Testis (tissue), 3 donors: ENCODE data around the gene PCBP3. TPM values are rescaled to one million over a fixed set of nuclear protein-coding genes. Genes with fewer than 3 reads are reported as not detected.

Experiments
- DNase-seq: peaks from one replicate; pipeline ENCODE4 v3.0.0-alpha.2; 2019
- H3K27ac ChIP-seq, 2 donors: fragments of 200-600 bp; sonication (generic); one replicate each; pipeline ENCODE4 v1.5.1; 2019
- H3K27me3 ChIP-seq: fragments of 200-600 bp; sonication (generic); one replicate; pipeline ENCODE4 v1.5.1; 2019
- H3K36me3 ChIP-seq: fragments of 200-600 bp; sonication (generic); one replicate; pipeline ENCODE4 v1.5.1; 2017; ENCODE audit warnings: low read depth; ENCODE audit errors: missing control alignments
- H3K4me1 ChIP-seq: fragments of 200-600 bp; sonication (generic); one replicate; pipeline ENCODE4 v1.5.1; 2019
- H3K4me3 ChIP-seq, 2 donors: fragments of 200-600 bp; sonication (generic); one replicate each; pipeline ENCODE4 v1.5.1; 2017 to 2019
- H3K9me3 ChIP-seq: fragments of 200-600 bp; sonication (generic); one replicate; pipeline ENCODE4 v1.5.1; 2017
- POLR2A ChIP-seq: fragments of 450-650 bp; IDR thresholded peaks from one replicate; pipeline ENCODE4 v1.6.1; 2017; ENCODE audit warnings: antibody characterized with exemption, mild to moderate bottlenecking, moderate library complexity
- WGBS, 2 donors: methylation state at CpG; one replicate each; pipeline ENCODE4 v1.1.5; 2018; 5-methylcytosine and 5-hydroxymethylcytosine counted together
- intact Hi-C: fragments of 100-400 bp; cut with DNase I; formaldehyde crosslinking; loops from one replicate; pipeline ENCODE4 v1.15.1; 2023; ENCODE audit warnings: low total_unique reads
- polyA plus RNA-seq: library from polyadenylated mRNA; stranded (reverse); fragments of 350-450 nt; fragmentation: Illumina TruSeq; extraction: RNeasy Lipid Tissue Mini Kit (QIAGEN cat#74804); gene quantifications from one replicate; pipeline ENCODE4 v1.2.3, GENCODE V29; 2014; ENCODE audit warnings: low read depth, low replicate concordance; ENCODE audit not compliant: insufficient read depth
- total RNA-seq, 2 donors: library from RNA; depleted of rRNA; stranded (reverse); fragments of >200 nt; gene quantifications; one replicate each; pipeline ENCODE4 v1.2.3, GENCODE V29; 2016
- TF ChIP-seq, protein P1 (sequence below), 3 experiments: fragments of 450-650 bp in 2 of 3; fragments of 200-600 bp in 1 of 3; sonication (generic) in 1 of 3; IDR thresholded peaks; one replicate each; pipeline ENCODE4 v1.5.1; 2016 to 2019; ENCODE audit warnings: antibody characterized with exemption in 3 of 3, mild to moderate bottlenecking in 2 of 3, moderate library complexity in 1 of 3

Gene PCBP3
- total and polyA plus RNA-seq, 3 donors from 2014 or later: 35.7 to 58.3 (median 38.0) TPM

DNA sequence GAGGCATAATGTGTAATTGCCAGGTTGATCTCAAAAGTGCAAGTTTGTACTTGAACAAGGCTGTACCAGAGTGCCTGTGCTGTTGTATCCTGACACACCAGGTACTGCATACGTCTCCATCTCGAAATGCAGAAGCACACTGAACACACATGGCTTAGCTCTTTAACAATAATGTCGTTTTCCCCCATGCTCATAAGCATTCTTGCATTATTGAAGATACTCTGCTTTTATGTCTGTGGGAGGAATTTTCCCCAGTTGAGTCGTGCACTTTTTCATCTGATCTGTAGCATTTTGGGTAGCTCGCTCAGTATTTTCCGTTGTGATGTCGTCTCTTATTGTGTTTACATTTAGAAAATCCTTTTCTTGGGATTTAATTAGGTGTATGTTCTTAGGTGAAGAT lies 98.7 kb downstream of the PCBP3 start:
- Histone ChIP-seq H3K27ac (no peak overlapping the region), H3K4me3 (no peak overlapping the region), H3K4me1 (no peaks in the 10 kb centered on the region), H3K36me3 (no peaks in the 10 kb centered on the region), H3K9me3 (no peaks in the 10 kb centered on the region), H3K27me3 (no peaks in the 10 kb centered on the region)
- TF ChIP-seq, protein P1, sequence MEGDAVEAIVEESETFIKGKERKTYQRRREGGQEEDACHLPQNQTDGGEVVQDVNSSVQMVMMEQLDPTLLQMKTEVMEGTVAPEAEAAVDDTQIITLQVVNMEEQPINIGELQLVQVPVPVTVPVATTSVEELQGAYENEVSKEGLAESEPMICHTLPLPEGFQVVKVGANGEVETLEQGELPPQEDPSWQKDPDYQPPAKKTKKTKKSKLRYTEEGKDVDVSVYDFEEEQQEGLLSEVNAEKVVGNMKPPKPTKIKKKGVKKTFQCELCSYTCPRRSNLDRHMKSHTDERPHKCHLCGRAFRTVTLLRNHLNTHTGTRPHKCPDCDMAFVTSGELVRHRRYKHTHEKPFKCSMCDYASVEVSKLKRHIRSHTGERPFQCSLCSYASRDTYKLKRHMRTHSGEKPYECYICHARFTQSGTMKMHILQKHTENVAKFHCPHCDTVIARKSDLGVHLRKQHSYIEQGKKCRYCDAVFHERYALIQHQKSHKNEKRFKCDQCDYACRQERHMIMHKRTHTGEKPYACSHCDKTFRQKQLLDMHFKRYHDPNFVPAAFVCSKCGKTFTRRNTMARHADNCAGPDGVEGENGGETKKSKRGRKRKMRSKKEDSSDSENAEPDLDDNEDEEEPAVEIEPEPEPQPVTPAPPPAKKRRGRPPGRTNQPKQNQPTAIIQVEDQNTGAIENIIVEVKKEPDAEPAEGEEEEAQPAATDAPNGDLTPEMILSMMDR (IDR thresholded peaks at IDR 0.05): no peak
- TF ChIP-seq POLR2A: no peak
- intact Hi-C loops: no loop called here
- 78 to 80% methylated on average over 7 of the region's 7 CpGs for WGBS, 2 donors
- no peak for DNase-seq

DNA sequence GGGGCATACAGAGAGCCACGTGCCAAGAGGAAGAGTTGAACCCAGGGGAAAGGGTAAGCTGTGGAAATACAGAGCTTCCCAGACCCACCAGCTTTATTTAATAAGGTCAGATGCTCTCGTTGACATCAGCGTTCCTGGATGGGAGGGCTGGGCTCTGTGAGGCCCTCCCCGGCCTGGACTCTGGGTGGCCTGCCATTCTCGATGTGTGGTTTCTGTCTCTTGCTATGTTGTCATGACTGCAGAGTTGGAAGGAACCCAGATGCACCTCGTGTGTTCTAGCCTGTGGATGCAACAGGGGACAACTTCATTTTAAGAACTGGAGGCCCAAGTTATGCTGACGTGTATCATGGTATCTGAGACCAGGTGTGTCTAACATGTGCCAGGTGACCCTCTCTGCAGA lies 101.7 kb downstream of the PCBP3 start:
- intact Hi-C loops: no loop called here
- Histone ChIP-seq H3K9me3 (no peaks in the 10 kb centered on the region), H3K27me3 (no peaks in the 10 kb centered on the region), H3K27ac (no peak overlapping the region), H3K4me3 (no peak overlapping the region), H3K36me3 (no peaks in the 10 kb centered on the region), H3K4me1 (no peaks in the 10 kb centered on the region)
- DNase-seq: no peak
- TF ChIP-seq POLR2A: no peak
- TF ChIP-seq, protein P1 (IDR thresholded peaks at IDR 0.05): no peak
- 80 to 87% methylated on average over 7 of the region's 7 CpGs for WGBS, 2 donors

DNA sequence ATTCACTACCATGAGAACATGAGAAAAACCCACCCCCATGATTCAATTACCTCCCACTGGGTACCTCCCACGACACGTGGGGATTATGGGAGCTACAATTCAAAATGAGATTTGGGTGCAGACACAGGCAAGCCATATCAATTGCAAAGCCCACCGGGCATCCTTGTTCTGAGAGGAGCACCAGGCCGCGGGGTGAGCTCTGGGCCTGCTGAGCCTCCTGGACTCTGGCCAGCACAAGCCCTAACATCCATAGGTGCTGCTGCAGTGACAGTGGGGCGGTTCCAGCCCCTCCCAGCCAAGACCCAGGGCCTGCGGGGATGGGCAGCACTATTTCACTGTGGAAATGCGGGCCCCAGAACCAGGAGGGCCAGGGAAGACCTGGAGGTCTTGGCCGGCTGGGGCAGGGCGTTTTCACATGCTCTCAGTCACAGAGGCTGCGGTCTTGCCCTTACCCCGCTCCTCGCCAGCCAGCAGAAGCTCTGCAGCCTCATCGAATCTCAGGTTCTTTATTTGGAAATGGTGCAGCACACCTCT lies 103.8 kb downstream of the PCBP3 start:
- Histone ChIP-seq H3K4me1 (no peaks in the 10 kb centered on the region), H3K4me3 (no peak overlapping the region), H3K27ac (no peak overlapping the region), H3K9me3 (no peaks in the 10 kb centered on the region), H3K36me3 (no peaks in the 10 kb centered on the region), H3K27me3 (no peaks in the 10 kb centered on the region)
- TF ChIP-seq POLR2A: no peak
- TF ChIP-seq, protein P1 (IDR thresholded peaks at IDR 0.05): no peak
- WGBS, 2 donors: 85 to 92% methylated on average over 5 to 14 of the region's 14 CpGs
- DNase-seq: no peak
- intact Hi-C loops: no loop called here

DNA sequence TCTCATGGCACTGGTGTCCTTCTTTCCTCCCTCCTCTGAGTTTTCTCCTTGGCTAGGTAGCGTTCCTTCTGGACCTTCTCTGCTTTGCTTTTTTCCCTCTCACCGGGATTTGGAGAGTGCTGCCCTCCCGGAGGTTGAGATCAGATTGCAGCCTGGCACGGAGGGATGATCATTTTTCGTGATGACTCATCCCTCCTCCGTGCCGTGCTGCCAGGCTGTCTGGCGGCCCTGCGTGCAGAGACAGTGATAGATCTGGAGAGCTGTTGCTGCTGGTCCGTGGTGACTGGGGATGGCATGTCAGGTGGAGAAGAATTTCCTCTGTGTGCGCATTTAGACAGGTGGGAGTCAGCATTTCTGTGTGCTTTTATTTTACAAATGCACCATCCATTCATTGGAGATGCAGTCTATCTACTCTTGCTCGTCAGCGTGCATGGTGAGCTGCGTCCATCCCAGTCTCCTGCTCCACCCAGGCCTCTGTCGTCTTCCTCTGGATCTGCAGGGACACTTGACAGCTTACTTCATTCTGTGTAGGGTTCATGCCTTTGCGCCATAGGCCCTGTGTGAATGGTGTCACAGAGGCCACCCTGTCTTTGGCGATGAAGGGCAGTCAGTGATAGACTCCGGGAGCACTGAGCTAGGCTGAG lies 104.4 kb downstream of the PCBP3 start:
- no peak overlapping the region for H3K27ac ChIP-seq
- 60 to 71% methylated on average over 17 to 18 of the region's 18 CpGs for WGBS, 2 donors
- DNase-seq: no peak
- H3K4me1 ChIP-seq: no peaks in the 10 kb centered on the region
- H3K36me3 ChIP-seq: no peaks in the 10 kb centered on the region
- no peaks in the 10 kb centered on the region for H3K27me3 ChIP-seq
- intact Hi-C loops: no loop called here
- no peaks in the 10 kb centered on the region for H3K9me3 ChIP-seq
- H3K4me3 ChIP-seq: no peak overlapping the region
- no peak for TF ChIP-seq POLR2A
- TF ChIP-seq, protein P1 (IDR thresholded peaks at IDR 0.05): no peak

DNA sequence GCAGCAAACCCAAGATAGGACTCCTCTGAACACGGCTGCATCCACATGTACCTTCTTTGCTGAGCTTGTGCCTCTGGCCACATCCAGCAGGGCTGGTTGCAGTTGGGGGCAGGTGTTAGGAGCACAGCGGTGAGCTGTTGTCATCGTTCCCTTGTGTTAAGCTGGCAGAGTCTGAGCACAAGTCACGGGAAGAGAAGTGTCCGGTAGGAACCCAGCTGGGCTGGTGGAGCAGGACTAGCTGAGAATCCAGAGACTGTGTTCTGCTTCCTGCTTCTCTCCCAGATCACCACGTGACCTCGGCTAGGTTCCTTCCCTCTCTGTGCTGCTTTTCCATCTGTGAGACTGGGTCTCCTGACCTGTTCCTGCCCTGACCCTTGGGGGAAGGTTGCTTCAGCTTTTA lies 105.1 kb downstream of the PCBP3 start:
- no peaks in the 10 kb centered on the region for H3K4me1 ChIP-seq
- H3K27me3 ChIP-seq: no peaks in the 10 kb centered on the region
- H3K36me3 ChIP-seq: no peaks in the 10 kb centered on the region
- WGBS, 2 donors: 66 to 76% methylated on average over 7 of the region's 7 CpGs
- TF ChIP-seq, protein P1 (IDR thresholded peaks at IDR 0.05): no peak
- TF ChIP-seq POLR2A: no peak
- H3K4me3 ChIP-seq: no peak overlapping the region
- intact Hi-C loops: no loop called here
- no peak overlapping the region for H3K27ac ChIP-seq
- DNase-seq: no peak
- no peaks in the 10 kb centered on the region for H3K9me3 ChIP-seq
